H9 (cell line): ENCODE data around the gene KLF16. TPM values are rescaled to one million over a fixed set of nuclear protein-coding genes. Genes with fewer than 3 reads are reported as not detected.

Experiments
- DNase-seq: peaks from one replicate; pipeline ENCODE4 v3.0.0-alpha.2; 2017
- H2AFZ ChIP-seq: one replicate; pipeline ENCODE4 v1.6.1; 2013; ENCODE audit warnings: mild to moderate bottlenecking, low read length, control low read depth, moderate library complexity
- H2AK5ac ChIP-seq: 2 replicates; pipeline ENCODE4 v1.6.1; 2013; ENCODE audit warnings: low read length, control low read depth, mixed read lengths; ENCODE audit not compliant: insufficient read length
- H2BK120ac ChIP-seq: one replicate; pipeline ENCODE4 v1.6.1; 2013; ENCODE audit warnings: low read depth, mild to moderate bottlenecking, low read length, control low read depth, inconsistent platforms; ENCODE audit not compliant: poor library complexity, severe bottlenecking
- H2BK12ac ChIP-seq: 2 replicates; pipeline ENCODE4 v1.6.1; 2013; ENCODE audit warnings: low read length, control low read depth, mixed read lengths, low read depth; ENCODE audit not compliant: insufficient read length
- H2BK15ac ChIP-seq: 2 replicates; pipeline ENCODE4 v1.6.1; 2013; ENCODE audit warnings: low read depth, low read length, control low read depth
- H2BK20ac ChIP-seq: one replicate; pipeline ENCODE4 v1.6.1; 2013; ENCODE audit warnings: low read depth, mild to moderate bottlenecking, low read length, control low read depth, inconsistent platforms; ENCODE audit not compliant: poor library complexity, severe bottlenecking
- H2BK5ac ChIP-seq: 2 replicates; pipeline ENCODE4 v1.6.1; 2013; ENCODE audit warnings: low read length, control low read depth, mixed read lengths; ENCODE audit not compliant: insufficient read length
- H3K14ac ChIP-seq: 2 replicates; pipeline ENCODE4 v1.6.1; 2013; ENCODE audit warnings: low read length, control low read depth; ENCODE audit not compliant: insufficient read depth
- H3K18ac ChIP-seq: 2 replicates; pipeline ENCODE4 v1.6.1; 2013; ENCODE audit warnings: low read depth, mild to moderate bottlenecking, mixed read lengths, low read length, control low read depth; ENCODE audit not compliant: insufficient read length
- H3K23ac ChIP-seq: 2 replicates; pipeline ENCODE4 v1.6.1; 2013; ENCODE audit warnings: low read length, control low read depth, mixed read lengths, low read depth; ENCODE audit not compliant: insufficient read length
- H3K23me2 ChIP-seq: 2 replicates; pipeline ENCODE4 v1.6.1; 2013; ENCODE audit warnings: low read depth, mild to moderate bottlenecking, mixed read lengths, low read length, control low read depth; ENCODE audit not compliant: insufficient read length, poor library complexity, severe bottlenecking
- H3K27ac ChIP-seq: 2 replicates; pipeline ENCODE4 v1.5.1; 2013; ENCODE audit warnings: low read length, control low read depth, mixed read lengths, low read depth; ENCODE audit not compliant: insufficient read length
- H3K27me3 ChIP-seq: 2 replicates; pipeline ENCODE4 v1.6.1; 2013; ENCODE audit warnings: low read length, control low read depth, inconsistent platforms; ENCODE audit not compliant: insufficient read depth
- H3K4ac ChIP-seq: 2 replicates; pipeline ENCODE4 v1.6.1; 2013; ENCODE audit warnings: low read depth, mild to moderate bottlenecking, control low read depth, inconsistent platforms, low read length, moderate library complexity
- H3K4me1 ChIP-seq: 2 replicates; pipeline ENCODE4 v1.6.1; 2013; ENCODE audit warnings: low read length, control low read depth, inconsistent platforms; ENCODE audit not compliant: insufficient read depth
- H3K4me2 ChIP-seq: 2 replicates; pipeline ENCODE4 v1.6.1; 2013; ENCODE audit warnings: low read length, control low read depth, mixed read lengths; ENCODE audit not compliant: insufficient read length, insufficient read depth
- H3K56ac ChIP-seq: 2 replicates; pipeline ENCODE4 v1.6.1; 2013; ENCODE audit warnings: low read depth, mild to moderate bottlenecking, mixed read lengths, low read length, control low read depth; ENCODE audit not compliant: insufficient read length
- H3K79me1 ChIP-seq: 2 replicates; pipeline ENCODE4 v1.6.1; 2013; ENCODE audit warnings: low read depth, mild to moderate bottlenecking, moderate library complexity, low read length, control low read depth, inconsistent platforms; ENCODE audit not compliant: insufficient read depth, poor library complexity, severe bottlenecking
- H3K79me2 ChIP-seq: 2 replicates; pipeline ENCODE4 v1.6.1; 2013; ENCODE audit warnings: low read length, control low read depth, inconsistent platforms; ENCODE audit not compliant: insufficient read depth
- H3K9ac ChIP-seq: 2 replicates; pipeline ENCODE4 v1.6.1; 2013; ENCODE audit warnings: low read length, control low read depth, mixed read lengths; ENCODE audit not compliant: insufficient read length; ENCODE audit errors: extremely low read depth
- H3K9me3 ChIP-seq: one replicate; pipeline ENCODE4 v1.6.1; 2013; ENCODE audit warnings: low read depth, low read length, inconsistent platforms; ENCODE audit not compliant: control insufficient read depth
- H3T11ph ChIP-seq: one replicate; pipeline ENCODE4 v1.6.1; 2013; ENCODE audit warnings: mild to moderate bottlenecking, low read length, control low read depth, inconsistent platforms
- H4K20me1 ChIP-seq: one replicate; pipeline ENCODE4 v1.6.1; 2013; ENCODE audit not compliant: control insufficient read depth, insufficient read length, insufficient read depth
- H4K5ac ChIP-seq: 2 replicates; pipeline ENCODE4 v1.6.1; 2013; ENCODE audit warnings: low read depth, mild to moderate bottlenecking, mixed read lengths, low read length, control low read depth; ENCODE audit not compliant: insufficient read length
- H4K8ac ChIP-seq: replicated peaks from 2 replicates; pipeline ENCODE4 v1.6.1; 2013; ENCODE audit warnings: low read length, control low read depth, mixed read lengths, low read depth; ENCODE audit not compliant: insufficient read length
- H4K91ac ChIP-seq: 2 replicates; pipeline ENCODE4 v1.6.1; 2013; ENCODE audit warnings: low read depth, mild to moderate bottlenecking, moderate library complexity, mixed read lengths, low read length, control low read depth; ENCODE audit not compliant: insufficient read length
- H3K27ac Mint-ChIP-seq, 3 experiments: 2 replicates in 2 of 3; 3 replicates in 1 of 3; pipeline ENCODE4 v1.8.0; 2020 to 2021; ENCODE audit warnings: mixed read lengths in 3 of 3, mild to moderate bottlenecking in 1 of 3, moderate library complexity in 1 of 3
- H3K27me3 Mint-ChIP-seq: 2 replicates; pipeline ENCODE4 v1.8.0; 2021; ENCODE audit warnings: low read depth, mild to moderate bottlenecking, moderate library complexity, mixed read lengths
- H3K36me3 Mint-ChIP-seq, 3 experiments: 2 replicates in 2 of 3; 3 replicates in 1 of 3; pipeline ENCODE4 v1.8.0; 2020 to 2021; ENCODE audit warnings: low read depth in 3 of 3, mixed read lengths in 3 of 3; ENCODE audit not compliant: insufficient read depth in 1 of 3
- H3K4me1 Mint-ChIP-seq, 2 experiments: 2 replicates each; pipeline ENCODE4 v1.8.0; 2020; ENCODE audit warnings: mixed read lengths in 2 of 2
- H3K4me3 Mint-ChIP-seq, 2 experiments: 2 replicates in 1 of 2; 3 replicates in 1 of 2; pipeline ENCODE4 v1.8.0; 2020 to 2021; ENCODE audit warnings: mild to moderate bottlenecking in 2 of 2, mixed read lengths in 2 of 2, moderate library complexity in 1 of 2
- H3K9me3 Mint-ChIP-seq, 2 experiments: 2 replicates in 1 of 2; 3 replicates in 1 of 2; pipeline ENCODE4 v1.8.0; 2020; ENCODE audit warnings: mild to moderate bottlenecking in 2 of 2, mixed read lengths in 2 of 2, moderate library complexity in 1 of 2
- CTCF ChIP-seq: fragments of 200-600 bp; sonication (generic); conservative IDR thresholded peaks from 3 replicates; pipeline ENCODE4 v1.8.0; 2021; ENCODE audit warnings: antibody characterized with exemption, mild to moderate bottlenecking
- WGBS: extraction: QIAGEN DNeasy Blood & Tissue Kit; methylation state at CpG from one replicate; pipeline ENCODE4 v1.1.7; 2013; ENCODE audit warnings: missing lambda C conversion rate, low lambda C conversion rate, mixed read lengths; ENCODE audit not compliant: insufficient read length; ENCODE audit errors: extremely low coverage; 5-methylcytosine and 5-hydroxymethylcytosine counted together
- total RNA-seq: library from RNA; stranded (reverse); gene quantifications from 2 replicates; pipeline ENCODE4 v1.2.1, GENCODE V29; 2021

Gene KLF16
- total RNA-seq, 1 experiment from 2014 or later = 66.8 TPM

- Mint-ChIP-seq H3K27me3 (peaks cover 6% of the 10 kb centered on the region), H3K4me1 (peaks cover 12 to 25% of the 10 kb centered on the region in 2 experiments), H3K27ac (peak overlapping the region in 2 of 3 experiments; percentile 85 to 87; a peak in 4 of 7 replicates), H3K4me3 (peak overlapping the region; percentile 70 to 83), H3K9me3 (no peaks in the 10 kb centered on the region; a peak in 1 of 5 replicates), H3K36me3 (no peaks in the 10 kb centered on the region)
- Histone ChIP-seq H4K8ac (no peak overlapping the region), H2AK5ac (no peak overlapping the region), H3K18ac (peak overlapping the region; percentile 79), H2BK120ac (peak overlapping the region; percentile 51), H3K56ac (no peak overlapping the region), H2BK15ac (no peak overlapping the region), H3K14ac (peak overlapping the region; percentile 92), H4K20me1 (peaks cover 3% of the 10 kb centered on the region), H3K9ac (peak overlapping the region; percentile 81), H2BK5ac (no peak overlapping the region), H3K79me1 (peaks cover 3% of the 10 kb centered on the region), H3K27ac (no peak overlapping the region), H3T11ph (no peak overlapping the region), H4K91ac (no peak overlapping the region), H2AFZ (no peak overlapping the region), H3K23ac (no peak overlapping the region), H2BK20ac (no peak overlapping the region), H3K27me3 (no peaks in the 10 kb centered on the region; the same call in 1 of the 2 replicates), H3K79me2 (peaks cover 20% of the 10 kb centered on the region; the same call in 1 of the 2 replicates), H3K9me3 (no peaks in the 10 kb centered on the region), H4K5ac (no peak overlapping the region), H3K4ac (no peak overlapping the region; the same call in 1 of the 2 replicates), H3K4me2 (peak overlapping the region; percentile 31), H3K4me1 (no peaks in the 10 kb centered on the region; the same call in 1 of the 2 replicates), H3K23me2 (peaks cover 14% of the 10 kb centered on the region), H2BK12ac (no peak overlapping the region)
- no CpG with 5 or more reads among the region's 52 CpGs for WGBS
- TF ChIP-seq CTCF = peak; percentile 87
- peak; percentile 89 for DNase-seq
Observed at GRCh38 chr19:1864480-1865171, 1.2 kb upstream of the KLF16 start.
